ENCODE measurements around the gene ZC3H7A.
"Not testable (repeated sequence)": the region's sequence is repeated elsewhere in the genome, so short reads cannot be mapped to it uniquely, and the experiment has no call there.

ZC3H7A gene

GRCh38 chr16:11823645-11824044, 26.6 kb upstream of the ZC3H7A start:
- CTCF ChIA-PET: interaction anchor here (1.3 kb wide), 1 partner anchor 26 kb away, joined by 3 read pairs; no protein-coding TSS in a partner anchor

GRCh38 chr16:11819798-11820197, 22.7 kb upstream of the ZC3H7A start:
- no peak overlapping the region for H3K27ac ChIP-seq (ENCODE audit: insufficient read depth in 1 of 2, low read depth in 1 of 2, low read length in 2 of 2, poor library complexity in 1 of 2, severe bottlenecking in 2 of 2)
- H3K9me3 ChIP-seq (ENCODE audit: control extremely low read depth in 1 of 5, control insufficient read depth in 4 of 5, insufficient read depth in 2 of 5, low read depth in 1 of 5, low read length in 4 of 5): no peaks in the 10 kb centered on the region
- ChIA-PET POLR2A (no interaction called here), CTCF (no interaction called here)
- DNase-seq: peak in 2 of 3 donors; percentile 79 to 88
- no peaks in the 10 kb centered on the region for H3K36me3 ChIP-seq (ENCODE audit: control insufficient read depth in 4 of 4, insufficient read depth in 4 of 4, low read length in 3 of 4)
- no peaks in the 10 kb centered on the region for H3K27me3 ChIP-seq (replicated peaks in 2 of 5; ENCODE audit: control insufficient read depth in 4 of 5, insufficient read depth in 5 of 5, low read length in 4 of 5)
- H3K4me3 ChIP-seq (ENCODE audit: control insufficient read depth in 1 of 7, extremely low read depth in 1 of 7, insufficient read depth in 4 of 7, low read depth in 2 of 7, low read length in 6 of 7): no peak overlapping the region
- 58% methylated on average over 8 of the region's 10 CpGs for WGBS (ENCODE audit: insufficient coverage)
- H3K4me1 ChIP-seq (ENCODE audit: control extremely low read depth in 1 of 4, control insufficient read depth in 4 of 4, insufficient read depth in 4 of 4, low read length in 3 of 4): no peaks in the 10 kb centered on the region

More at GRCh38 chr16:11823645-11824044, 26.6 kb upstream of the ZC3H7A start:
- H3K9me3 ChIP-seq (ENCODE audit: control extremely low read depth in 1 of 5, control insufficient read depth in 4 of 5, insufficient read depth in 2 of 5, low read depth in 1 of 5, low read length in 4 of 5); POLR2A ChIA-PET; H3K27ac ChIP-seq (ENCODE audit: insufficient read depth in 1 of 2, low read depth in 1 of 2, low read length in 2 of 2, poor library complexity in 1 of 2, severe bottlenecking in 2 of 2); DNase-seq; H3K27me3 ChIP-seq (replicated peaks in 2 of 5; ENCODE audit: control insufficient read depth in 4 of 5, insufficient read depth in 5 of 5, low read length in 4 of 5); H3K4me1 ChIP-seq (ENCODE audit: control extremely low read depth in 1 of 4, control insufficient read depth in 4 of 4, insufficient read depth in 4 of 4, low read length in 3 of 4); H3K36me3 ChIP-seq (ENCODE audit: control insufficient read depth in 4 of 4, insufficient read depth in 4 of 4, low read length in 3 of 4); H3K4me3 ChIP-seq (ENCODE audit: control insufficient read depth in 1 of 7, extremely low read depth in 1 of 7, insufficient read depth in 4 of 7, low read depth in 2 of 7, low read length in 6 of 7): not testable (repeated sequence)
- 100% methylated on average over 5 of the region's 5 CpGs for WGBS (ENCODE audit: insufficient coverage)

GRCh38 chr16:11818970-11819369, 21.9 kb upstream of the ZC3H7A start:
- 93% methylated on average over 12 of the region's 13 CpGs for WGBS (ENCODE audit: insufficient coverage)
- H3K4me3 ChIP-seq (ENCODE audit: control insufficient read depth in 1 of 7, extremely low read depth in 1 of 7, insufficient read depth in 4 of 7, low read depth in 2 of 7, low read length in 6 of 7); DNase-seq; H3K9me3 ChIP-seq (ENCODE audit: control extremely low read depth in 1 of 5, control insufficient read depth in 4 of 5, insufficient read depth in 2 of 5, low read depth in 1 of 5, low read length in 4 of 5); H3K27ac ChIP-seq (ENCODE audit: insufficient read depth in 1 of 2, low read depth in 1 of 2, low read length in 2 of 2, poor library complexity in 1 of 2, severe bottlenecking in 2 of 2); H3K4me1 ChIP-seq (ENCODE audit: control extremely low read depth in 1 of 4, control insufficient read depth in 4 of 4, insufficient read depth in 4 of 4, low read length in 3 of 4); H3K27me3 ChIP-seq (replicated peaks in 2 of 5; ENCODE audit: control insufficient read depth in 4 of 5, insufficient read depth in 5 of 5, low read length in 4 of 5); POLR2A ChIA-PET; H3K36me3 ChIP-seq (ENCODE audit: control insufficient read depth in 4 of 4, insufficient read depth in 4 of 4, low read length in 3 of 4); CTCF ChIA-PET: not testable (repeated sequence)

- 96% methylated on average over 4 of the region's 5 CpGs for WGBS (ENCODE audit: insufficient coverage)
- ChIA-PET CTCF (interaction anchor here (2.1 kb wide), 1 partner anchor 17 kb away, joined by 5 read pairs; no protein-coding TSS in a partner anchor), POLR2A (no interaction called here)
- no peaks in the 10 kb centered on the region for H3K9me3 ChIP-seq (ENCODE audit: control extremely low read depth in 1 of 5, control insufficient read depth in 4 of 5, insufficient read depth in 2 of 5, low read depth in 1 of 5, low read length in 4 of 5)
- H3K27ac ChIP-seq (ENCODE audit: insufficient read depth in 1 of 2, low read depth in 1 of 2, low read length in 2 of 2, poor library complexity in 1 of 2, severe bottlenecking in 2 of 2): no peak overlapping the region
- no peaks in the 10 kb centered on the region for H3K36me3 ChIP-seq (ENCODE audit: control insufficient read depth in 4 of 4, insufficient read depth in 4 of 4, low read length in 3 of 4)
- H3K4me1 ChIP-seq (ENCODE audit: control extremely low read depth in 1 of 4, control insufficient read depth in 4 of 4, insufficient read depth in 4 of 4, low read length in 3 of 4): no peaks in the 10 kb centered on the region
- no peaks in the 10 kb centered on the region for H3K27me3 ChIP-seq (replicated peaks in 2 of 5; ENCODE audit: control insufficient read depth in 4 of 5, insufficient read depth in 5 of 5, low read length in 4 of 5)
- no peak overlapping the region for H3K4me3 ChIP-seq (ENCODE audit: control insufficient read depth in 1 of 7, extremely low read depth in 1 of 7, insufficient read depth in 4 of 7, low read depth in 2 of 7, low read length in 6 of 7)
- no peak for DNase-seq
These were observed 19.1 kb upstream of the ZC3H7A start for GRCh38 chr16:11816123-11816522.

GRCh38 chr16:11814800-11815199, 17.7 kb upstream of the ZC3H7A start:
- H3K9me3 ChIP-seq (ENCODE audit: control extremely low read depth in 1 of 5, control insufficient read depth in 4 of 5, insufficient read depth in 2 of 5, low read depth in 1 of 5, low read length in 4 of 5); H3K4me3 ChIP-seq (ENCODE audit: control insufficient read depth in 1 of 7, extremely low read depth in 1 of 7, insufficient read depth in 4 of 7, low read depth in 2 of 7, low read length in 6 of 7); H3K27ac ChIP-seq (ENCODE audit: insufficient read depth in 1 of 2, low read depth in 1 of 2, low read length in 2 of 2, poor library complexity in 1 of 2, severe bottlenecking in 2 of 2); H3K27me3 ChIP-seq (replicated peaks in 2 of 5; ENCODE audit: control insufficient read depth in 4 of 5, insufficient read depth in 5 of 5, low read length in 4 of 5); H3K4me1 ChIP-seq (ENCODE audit: control extremely low read depth in 1 of 4, control insufficient read depth in 4 of 4, insufficient read depth in 4 of 4, low read length in 3 of 4); DNase-seq; H3K36me3 ChIP-seq (ENCODE audit: control insufficient read depth in 4 of 4, insufficient read depth in 4 of 4, low read length in 3 of 4); POLR2A ChIA-PET: not testable (repeated sequence)
- CTCF ChIA-PET: interaction anchor here (0.6 kb wide), 1 partner anchor 30 kb away, joined by 4 read pairs; no protein-coding TSS in a partner anchor
- 87% methylated on average over 3 of the region's 4 CpGs for WGBS (ENCODE audit: insufficient coverage)

- H3K9me3 ChIP-seq (ENCODE audit: control extremely low read depth in 1 of 5, control insufficient read depth in 4 of 5, insufficient read depth in 2 of 5, low read depth in 1 of 5, low read length in 4 of 5): no peaks in the 10 kb centered on the region
- ChIA-PET CTCF (interaction anchor here (0.6 to 1.6 kb wide), 2 partner anchors 29 to 784 kb away, joined by 3 to 4 read pairs; no protein-coding TSS in a partner anchor), POLR2A (interaction anchor here (0.6 kb wide), 2 partner anchors 36 to 112 kb away, joined by 3 read pairs; no protein-coding TSS in a partner anchor)
- H3K27ac ChIP-seq (ENCODE audit: insufficient read depth in 1 of 2, low read depth in 1 of 2, low read length in 2 of 2, poor library complexity in 1 of 2, severe bottlenecking in 2 of 2): no peak overlapping the region
- DNase-seq: peak in 1 of 3 donors; percentile 29
- H3K4me3 ChIP-seq (ENCODE audit: control insufficient read depth in 1 of 7, extremely low read depth in 1 of 7, insufficient read depth in 4 of 7, low read depth in 2 of 7, low read length in 6 of 7): no peak overlapping the region
- WGBS (ENCODE audit: insufficient coverage): 71% methylated on average over 1 of the region's 8 CpGs
- H3K36me3 ChIP-seq (ENCODE audit: control insufficient read depth in 4 of 4, insufficient read depth in 4 of 4, low read length in 3 of 4): no peaks in the 10 kb centered on the region
- H3K4me1 ChIP-seq (ENCODE audit: control extremely low read depth in 1 of 4, control insufficient read depth in 4 of 4, insufficient read depth in 4 of 4, low read length in 3 of 4): peaks cover 0 to 8% (median 4%) of the 10 kb centered on the region in 4 experiments
- no peaks in the 10 kb centered on the region for H3K27me3 ChIP-seq (replicated peaks in 2 of 5; ENCODE audit: control insufficient read depth in 4 of 5, insufficient read depth in 5 of 5, low read length in 4 of 5)
These were observed 9.7 kb upstream of the ZC3H7A start for GRCh38 chr16:11806721-11807120.

GRCh38 chr16:11805556-11805955, 8.5 kb upstream of the ZC3H7A start:
- DNase-seq: no peak
- Histone ChIP-seq H3K4me3 (ENCODE audit: control insufficient read depth in 1 of 7, extremely low read depth in 1 of 7, insufficient read depth in 4 of 7, low read depth in 2 of 7, low read length in 6 of 7) (no peak overlapping the region), H3K27ac (ENCODE audit: insufficient read depth in 1 of 2, low read depth in 1 of 2, low read length in 2 of 2, poor library complexity in 1 of 2, severe bottlenecking in 2 of 2) (no peak overlapping the region), H3K9me3 (ENCODE audit: control extremely low read depth in 1 of 5, control insufficient read depth in 4 of 5, insufficient read depth in 2 of 5, low read depth in 1 of 5, low read length in 4 of 5) (no peaks in the 10 kb centered on the region), H3K27me3 (replicated peaks in 2 of 5; ENCODE audit: control insufficient read depth in 4 of 5, insufficient read depth in 5 of 5, low read length in 4 of 5) (no peaks in the 10 kb centered on the region), H3K36me3 (ENCODE audit: control insufficient read depth in 4 of 4, insufficient read depth in 4 of 4, low read length in 3 of 4) (no peaks in the 10 kb centered on the region), H3K4me1 (ENCODE audit: control extremely low read depth in 1 of 4, control insufficient read depth in 4 of 4, insufficient read depth in 4 of 4, low read length in 3 of 4) (peaks cover under 1 to 13% (median 8%) of the 10 kb centered on the region in 4 experiments)
- POLR2A ChIA-PET: no interaction called here
- CTCF ChIA-PET: interaction anchor here (1.6 kb wide), 1 partner anchor 30 kb away, joined by 3 read pairs; no protein-coding TSS in a partner anchor
- 90% methylated on average over 2 of the region's 3 CpGs for whole genome bisulfite sequencing (ENCODE audit: insufficient coverage)

Data from common myeloid progenitor, CD34-positive (primary cell).